ENCODE results near the gene OCA2. TPM values are rescaled to one million over a fixed set of nuclear protein-coding genes. Genes with fewer than 3 reads are reported as not detected.
A peak's percentile ranks its signal among the peaks of the same experiment; 100 is the strongest.

The OCA2 gene
- total RNA-seq, 2 experiments from 2014 or later = not detected

GRCh38 chr15:28107111-28107903 is 8.2 kb upstream of the OCA2 start:
- Mint-ChIP-seq H3K27me3 (peaks cover 25% of the 10 kb centered on the region), H3K36me3 (ENCODE audit: low read depth) (peaks cover 11% of the 10 kb centered on the region), H3K9me3 (no peaks in the 10 kb centered on the region), H3K27ac (no peak overlapping the region), H3K4me1 (peaks cover 18% of the 10 kb centered on the region), H3K4me3 (peak overlapping the region; percentile 68)
- ChIA-PET CTCF (interaction anchor here (0.7 to 1.5 kb wide), 3 partner anchors 14 to 58 kb away, joined by 3 read pairs; no protein-coding TSS in a partner anchor), POLR2A (interaction anchor here (1.0 to 1.2 kb wide), 2 partner anchors 8 to 9 kb away, joined by 4 read pairs; partner anchors contain the start of gene OCA2)
- DNase-seq = no peak

GRCh38 chr15:28106294-28107110 is 7.4 kb upstream of the OCA2 start:
- H3K36me3 Mint-ChIP-seq (ENCODE audit: low read depth) = peaks cover 3% of the 10 kb centered on the region
- H3K27me3 Mint-ChIP-seq = peaks cover 28% of the 10 kb centered on the region
- H3K27ac Mint-ChIP-seq = no peak overlapping the region
- no peak for DNase-seq
- H3K9me3 Mint-ChIP-seq = no peaks in the 10 kb centered on the region
- CTCF ChIA-PET = interaction anchor here (1.0 kb wide), 1 partner anchor 20 kb away, joined by 3 read pairs; no protein-coding TSS in a partner anchor
- POLR2A ChIA-PET = interaction anchor here (1.0 kb wide), 1 partner anchor 9 kb away, joined by 4 read pairs; no protein-coding TSS in a partner anchor
- peaks cover 18% of the 10 kb centered on the region for H3K4me1 Mint-ChIP-seq
- H3K4me3 Mint-ChIP-seq = peak overlapping the region; percentile 42

- CTCF ChIA-PET = no interaction called here
- Mint-ChIP-seq H3K4me3 (peak overlapping the region; percentile 42), H3K9me3 (no peaks in the 10 kb centered on the region), H3K36me3 (ENCODE audit: low read depth) (no peaks in the 10 kb centered on the region), H3K27ac (no peak overlapping the region), H3K27me3 (peaks cover 31% of the 10 kb centered on the region), H3K4me1 (peaks cover 18% of the 10 kb centered on the region)
- POLR2A ChIA-PET = no interaction called here
- no peak for DNase-seq
These were observed 6.7 kb upstream of the OCA2 start for GRCh38 chr15:28105793-28106192.

GRCh38 chr15:28105224-28105791 is 6.2 kb upstream of the OCA2 start:
- Mint-ChIP-seq H3K4me3 (no peak overlapping the region), H3K9me3 (no peaks in the 10 kb centered on the region), H3K4me1 (peaks cover 18% of the 10 kb centered on the region), H3K27ac (no peak overlapping the region), H3K36me3 (ENCODE audit: low read depth) (no peaks in the 10 kb centered on the region), H3K27me3 (peaks cover 33% of the 10 kb centered on the region)
- no peak for DNase-seq
- POLR2A ChIA-PET = no interaction called here
- CTCF ChIA-PET = no interaction called here

GRCh38 chr15:28104326-28104725 is 5.2 kb upstream of the OCA2 start:
- peaks cover 42% of the 10 kb centered on the region for H3K27me3 Mint-ChIP-seq
- no peak overlapping the region for H3K27ac Mint-ChIP-seq
- ChIA-PET CTCF (no interaction called here), POLR2A (no interaction called here)
- H3K36me3 Mint-ChIP-seq (ENCODE audit: low read depth) = peaks cover 3% of the 10 kb centered on the region
- no peaks in the 10 kb centered on the region for H3K9me3 Mint-ChIP-seq
- H3K4me1 Mint-ChIP-seq = peaks cover 24% of the 10 kb centered on the region
- DNase-seq = no peak
- no peak overlapping the region for H3K4me3 Mint-ChIP-seq

- peaks cover 45% of the 10 kb centered on the region for H3K27me3 Mint-ChIP-seq
- no peak overlapping the region for H3K27ac Mint-ChIP-seq
- peaks cover 26% of the 10 kb centered on the region for H3K4me1 Mint-ChIP-seq
- H3K4me3 Mint-ChIP-seq = no peak overlapping the region
- DNase-seq = no peak
- H3K36me3 Mint-ChIP-seq (ENCODE audit: low read depth) = peaks cover 3% of the 10 kb centered on the region
- CTCF ChIA-PET = no interaction called here
- H3K9me3 Mint-ChIP-seq = no peaks in the 10 kb centered on the region
- POLR2A ChIA-PET = no interaction called here
These were observed 4.7 kb upstream of the OCA2 start for GRCh38 chr15:28103831-28104230.

- POLR2A ChIA-PET = no interaction called here
- Mint-ChIP-seq H3K36me3 (ENCODE audit: low read depth) (peaks cover 5% of the 10 kb centered on the region), H3K27me3 (peaks cover 55% of the 10 kb centered on the region), H3K27ac (no peak overlapping the region), H3K4me3 (no peak overlapping the region), H3K9me3 (no peaks in the 10 kb centered on the region), H3K4me1 (peaks cover 34% of the 10 kb centered on the region)
- CTCF ChIA-PET = no interaction called here
- DNase-seq = no peak
These were observed 2.9 kb upstream of the OCA2 start for GRCh38 chr15:28101983-28102441.

- peaks cover 5% of the 10 kb centered on the region for H3K36me3 Mint-ChIP-seq (ENCODE audit: low read depth)
- H3K27me3 Mint-ChIP-seq = peaks cover 58% of the 10 kb centered on the region
- no peak for DNase-seq
- H3K4me3 Mint-ChIP-seq = no peak overlapping the region
- CTCF ChIA-PET = no interaction called here
- no peak overlapping the region for H3K27ac Mint-ChIP-seq
- POLR2A ChIA-PET = no interaction called here
- H3K4me1 Mint-ChIP-seq = peaks cover 37% of the 10 kb centered on the region
- no peaks in the 10 kb centered on the region for H3K9me3 Mint-ChIP-seq
These were observed 2.1 kb upstream of the OCA2 start for GRCh38 chr15:28101201-28101600.

GRCh38 chr15:28100516-28101195 is 1.5 kb upstream of the OCA2 start:
- H3K4me1 Mint-ChIP-seq = peaks cover 37% of the 10 kb centered on the region
- ChIA-PET POLR2A (no interaction called here), CTCF (no interaction called here)
- H3K27me3 Mint-ChIP-seq = peaks cover 58% of the 10 kb centered on the region
- DNase-seq = no peak
- H3K27ac Mint-ChIP-seq = no peak overlapping the region
- H3K9me3 Mint-ChIP-seq = no peaks in the 10 kb centered on the region
- peaks cover 8% of the 10 kb centered on the region for H3K36me3 Mint-ChIP-seq (ENCODE audit: low read depth)
- no peak overlapping the region for H3K4me3 Mint-ChIP-seq

GRCh38 chr15:28099555-28100140 is 533 bp upstream of the OCA2 start:
- CTCF ChIA-PET = interaction anchor here (0.9 kb wide), 1 partner anchor 10 kb away, joined by 4 read pairs; no protein-coding TSS in a partner anchor
- Mint-ChIP-seq H3K36me3 (ENCODE audit: low read depth) (peaks cover 8% of the 10 kb centered on the region), H3K27me3 (peaks cover 60% of the 10 kb centered on the region), H3K4me1 (peaks cover 37% of the 10 kb centered on the region), H3K9me3 (no peaks in the 10 kb centered on the region), H3K4me3 (no peak overlapping the region), H3K27ac (no peak overlapping the region)
- POLR2A ChIA-PET = interaction anchor here (1.0 kb wide), 1 partner anchor 8 kb away, joined by 4 read pairs; no protein-coding TSS in a partner anchor
- no peak for DNase-seq

- Mint-ChIP-seq H3K27ac (no peak overlapping the region), H3K27me3 (peaks cover 64% of the 10 kb centered on the region), H3K9me3 (no peaks in the 10 kb centered on the region), H3K4me1 (peaks cover 43% of the 10 kb centered on the region), H3K36me3 (ENCODE audit: low read depth) (peaks cover 11% of the 10 kb centered on the region), H3K4me3 (no peak overlapping the region)
- ChIA-PET CTCF (interaction anchor here (0.6 kb wide), 1 partner anchor 17 kb away, joined by 4 read pairs; no protein-coding TSS in a partner anchor), POLR2A (interaction anchor here (1.0 to 1.4 kb wide), 2 partner anchors 9 to 38 kb away, joined by 3 to 4 read pairs; no protein-coding TSS in a partner anchor)
- DNase-seq = no peak
These were observed 752 bp downstream of the OCA2 start for GRCh38 chr15:28098360-28098765.

- Mint-ChIP-seq H3K4me3 (peak overlapping the region; percentile 51), H3K36me3 (ENCODE audit: low read depth) (peaks cover 12% of the 10 kb centered on the region), H3K4me1 (peaks cover 43% of the 10 kb centered on the region), H3K9me3 (no peaks in the 10 kb centered on the region), H3K27me3 (peaks cover 66% of the 10 kb centered on the region), H3K27ac (no peak overlapping the region)
- CTCF ChIA-PET = no interaction called here
- DNase-seq = no peak
- POLR2A ChIA-PET = interaction anchor here (1.0 to 1.4 kb wide), 2 partner anchors 9 to 39 kb away, joined by 3 to 4 read pairs; no protein-coding TSS in a partner anchor
These were observed 1.3 kb downstream of the OCA2 start for GRCh38 chr15:28097656-28098359.

Measured in activated CD4-positive, alpha-beta memory T cell treated with anti-CD3 and anti-CD28 coated beads, Interleukin-2, amount 10 ng/mL, durations not matched to agents 7 days and 5 days (primary cell).